SU-DHL-6 (cell line): ENCODE data around the gene SPEF1.

ENCODE experiments used
- H2AFZ ChIP-seq: fragments of 200-600 bp; sonication (generic); 2 replicates; pipeline ENCODE4 v1.6.1; 2014; ENCODE audit warnings: low read depth, mild to moderate bottlenecking, moderate library complexity, mixed read lengths, antibody characterized with exemption, low read length; ENCODE audit not compliant: severe bottlenecking
- H3F3A ChIP-seq: fragments of 200-600 bp; shearing (Covaris generic); 2 replicates; pipeline ENCODE4 v1.6.0; 2016; ENCODE audit warnings: antibody characterized with exemption, mild to moderate bottlenecking; ENCODE audit not compliant: insufficient read depth
- H3K27ac ChIP-seq: fragments of 200-600 bp; sonication (generic); 2 replicates; pipeline ENCODE4 v1.5.1; 2016; ENCODE audit warnings: low read depth, mild to moderate bottlenecking, low read length, moderate library complexity, mixed read lengths
- H3K27me3 ChIP-seq: fragments of 200-600 bp; sonication (generic), shearing (Covaris generic); 2 replicates; pipeline ENCODE4 v1.6.0; 2014; ENCODE audit warnings: mild to moderate bottlenecking, low read length
- H3K36me3 ChIP-seq: fragments of 200-600 bp; sonication (generic); 2 replicates; pipeline ENCODE4 v1.6.1; 2014; ENCODE audit warnings: mild to moderate bottlenecking, low read length, mixed read lengths
- H3K4me2 ChIP-seq: fragments of 300-600, 200-600 bp; shearing (Covaris generic), sonication (generic); 2 replicates; pipeline ENCODE4 v1.6.0; 2014; ENCODE audit warnings: low read length, low read depth, mild to moderate bottlenecking; ENCODE audit not compliant: poor library complexity, severe bottlenecking
- H3K4me3 ChIP-seq: fragments of 200-600 bp; sonication (generic); 2 replicates; pipeline ENCODE4 v1.5.1; 2014; ENCODE audit warnings: antibody characterized with exemption, low read length, mild to moderate bottlenecking, mixed read lengths; ENCODE audit not compliant: insufficient read depth, poor library complexity, severe bottlenecking
- H3K79me2 ChIP-seq: fragments of 200-600 bp; sonication (generic); 2 replicates; pipeline ENCODE4 v1.6.1; 2014; ENCODE audit warnings: mild to moderate bottlenecking, low read length, moderate library complexity; ENCODE audit not compliant: insufficient read depth
- H3K9ac ChIP-seq: fragments of 200-600 bp; sonication (generic); 2 replicates; pipeline ENCODE4 v1.7.0; 2014; ENCODE audit warnings: mild to moderate bottlenecking, low read length
- H3K9me2 ChIP-seq: fragments of 200-600 bp; sonication (generic); replicated peaks from 2 replicates; pipeline ENCODE4 v1.6.1; 2014; ENCODE audit warnings: low read length; ENCODE audit not compliant: insufficient read depth
- H3K9me3 ChIP-seq: fragments of 200-600 bp; sonication (generic); 2 replicates; pipeline ENCODE4 v1.6.1; 2014; ENCODE audit warnings: low read length, mixed read lengths; ENCODE audit not compliant: insufficient read depth
- H4K20me1 ChIP-seq: fragments of 200-600 bp; sonication (generic); 2 replicates; pipeline ENCODE4 v1.6.1; 2014; ENCODE audit warnings: low read depth, mild to moderate bottlenecking, antibody characterized with exemption, low read length, moderate library complexity, mixed read lengths
- EZH2phosphoT487 ChIP-seq: fragments of 200-600 bp; sonication (generic), shearing (Covaris generic); conservative IDR thresholded peaks from 2 replicates; pipeline ENCODE4 v1.6.1; 2018; ENCODE audit warnings: mild to moderate bottlenecking, antibody characterized with exemption, low read length, moderate library complexity, mixed read lengths
- TF ChIP-seq, protein P1 (sequence below): fragments of 200-600 bp; sonication (generic); IDR thresholded peaks from one replicate; pipeline ENCODE4 v1.5.1; 2017; ENCODE audit warnings: antibody characterized with exemption, mild to moderate bottlenecking, low read length, moderate library complexity; ENCODE audit not compliant: insufficient read depth, poor library complexity, severe bottlenecking

Gene SPEF1

GRCh38 chr20:3748073-3748472, 33.2 kb downstream of the SPEF1 start:
- Histone ChIP-seq H3K27me3 (no peaks in the 10 kb centered on the region), H3K27ac (no peak overlapping the region), H3K9ac (no peak overlapping the region), H3K9me3 (no peaks in the 10 kb centered on the region), H3F3A (no peaks in the 10 kb centered on the region), H3K79me2 (no peaks in the 10 kb centered on the region), H4K20me1 (no peaks in the 10 kb centered on the region; the same call in 1 of the 2 replicates), H3K36me3 (no peaks in the 10 kb centered on the region), H3K4me3 (no peak overlapping the region), H2AFZ (no peak overlapping the region), H3K9me2 (no peaks in the 10 kb centered on the region), H3K4me2 (no peak overlapping the region)
- TF ChIP-seq, protein P1, sequence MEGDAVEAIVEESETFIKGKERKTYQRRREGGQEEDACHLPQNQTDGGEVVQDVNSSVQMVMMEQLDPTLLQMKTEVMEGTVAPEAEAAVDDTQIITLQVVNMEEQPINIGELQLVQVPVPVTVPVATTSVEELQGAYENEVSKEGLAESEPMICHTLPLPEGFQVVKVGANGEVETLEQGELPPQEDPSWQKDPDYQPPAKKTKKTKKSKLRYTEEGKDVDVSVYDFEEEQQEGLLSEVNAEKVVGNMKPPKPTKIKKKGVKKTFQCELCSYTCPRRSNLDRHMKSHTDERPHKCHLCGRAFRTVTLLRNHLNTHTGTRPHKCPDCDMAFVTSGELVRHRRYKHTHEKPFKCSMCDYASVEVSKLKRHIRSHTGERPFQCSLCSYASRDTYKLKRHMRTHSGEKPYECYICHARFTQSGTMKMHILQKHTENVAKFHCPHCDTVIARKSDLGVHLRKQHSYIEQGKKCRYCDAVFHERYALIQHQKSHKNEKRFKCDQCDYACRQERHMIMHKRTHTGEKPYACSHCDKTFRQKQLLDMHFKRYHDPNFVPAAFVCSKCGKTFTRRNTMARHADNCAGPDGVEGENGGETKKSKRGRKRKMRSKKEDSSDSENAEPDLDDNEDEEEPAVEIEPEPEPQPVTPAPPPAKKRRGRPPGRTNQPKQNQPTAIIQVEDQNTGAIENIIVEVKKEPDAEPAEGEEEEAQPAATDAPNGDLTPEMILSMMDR = no peak
- TF ChIP-seq EZH2phosphoT487 = no peak

GRCh38 chr20:3747471-3747870, 33.8 kb downstream of the SPEF1 start:
- Histone ChIP-seq H4K20me1 (no peaks in the 10 kb centered on the region; the same call in 1 of the 2 replicates), H3K79me2 (no peaks in the 10 kb centered on the region), H3K27ac (no peak overlapping the region), H2AFZ (no peak overlapping the region), H3K27me3 (no peaks in the 10 kb centered on the region), H3K4me2 (no peak overlapping the region), H3F3A (no peaks in the 10 kb centered on the region), H3K36me3 (no peaks in the 10 kb centered on the region), H3K9me3 (no peaks in the 10 kb centered on the region), H3K9ac (no peak overlapping the region), H3K9me2 (no peaks in the 10 kb centered on the region), H3K4me3 (no peak overlapping the region)
- no peak for TF ChIP-seq EZH2phosphoT487
- TF ChIP-seq, protein P1 = no peak

- no peak overlapping the region for H3K9ac ChIP-seq
- no peak overlapping the region for H3K4me2 ChIP-seq
- no peak overlapping the region for H3K27ac ChIP-seq
- no peaks in the 10 kb centered on the region for H3K9me2 ChIP-seq
- H4K20me1 ChIP-seq = no peaks in the 10 kb centered on the region
- no peaks in the 10 kb centered on the region for H3K27me3 ChIP-seq
- TF ChIP-seq, protein P1 = no peak
- TF ChIP-seq EZH2phosphoT487 = no peak
- no peaks in the 10 kb centered on the region for H3F3A ChIP-seq
- no peak overlapping the region for H2AFZ ChIP-seq
- H3K79me2 ChIP-seq = no peaks in the 10 kb centered on the region
- no peaks in the 10 kb centered on the region for H3K36me3 ChIP-seq
- no peak overlapping the region for H3K4me3 ChIP-seq
- no peaks in the 10 kb centered on the region for H3K9me3 ChIP-seq
Measured at GRCh38 chr20:3745686-3746173, 35.5 kb downstream of the SPEF1 start.
